Measurements from ENCODE around the gene ZNF451.

DNA sequence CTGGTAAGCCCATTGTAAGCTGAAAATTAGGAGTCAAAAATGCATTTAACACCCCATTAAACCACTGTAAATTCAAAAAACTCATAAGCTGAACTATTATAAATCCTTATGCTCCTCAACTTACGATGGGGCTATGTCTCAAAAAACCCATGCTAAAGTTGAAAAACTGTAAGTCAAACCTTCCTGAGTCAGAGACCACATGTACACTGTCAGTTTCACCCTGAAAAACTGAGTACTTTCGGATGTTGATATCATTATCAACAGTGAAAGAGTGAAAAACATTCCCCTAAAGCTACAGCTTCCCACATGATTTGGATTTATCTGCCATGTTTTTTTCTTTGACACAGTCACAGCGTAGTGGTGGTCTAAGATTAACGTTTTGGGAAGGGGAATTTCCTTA is 117.9 kb downstream of the ZNF451 start:
- TF ChIP-seq, protein P1, sequence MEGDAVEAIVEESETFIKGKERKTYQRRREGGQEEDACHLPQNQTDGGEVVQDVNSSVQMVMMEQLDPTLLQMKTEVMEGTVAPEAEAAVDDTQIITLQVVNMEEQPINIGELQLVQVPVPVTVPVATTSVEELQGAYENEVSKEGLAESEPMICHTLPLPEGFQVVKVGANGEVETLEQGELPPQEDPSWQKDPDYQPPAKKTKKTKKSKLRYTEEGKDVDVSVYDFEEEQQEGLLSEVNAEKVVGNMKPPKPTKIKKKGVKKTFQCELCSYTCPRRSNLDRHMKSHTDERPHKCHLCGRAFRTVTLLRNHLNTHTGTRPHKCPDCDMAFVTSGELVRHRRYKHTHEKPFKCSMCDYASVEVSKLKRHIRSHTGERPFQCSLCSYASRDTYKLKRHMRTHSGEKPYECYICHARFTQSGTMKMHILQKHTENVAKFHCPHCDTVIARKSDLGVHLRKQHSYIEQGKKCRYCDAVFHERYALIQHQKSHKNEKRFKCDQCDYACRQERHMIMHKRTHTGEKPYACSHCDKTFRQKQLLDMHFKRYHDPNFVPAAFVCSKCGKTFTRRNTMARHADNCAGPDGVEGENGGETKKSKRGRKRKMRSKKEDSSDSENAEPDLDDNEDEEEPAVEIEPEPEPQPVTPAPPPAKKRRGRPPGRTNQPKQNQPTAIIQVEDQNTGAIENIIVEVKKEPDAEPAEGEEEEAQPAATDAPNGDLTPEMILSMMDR (IDR thresholded peaks at IDR 0.05; ENCODE audit: low read depth, low read length) = no peak
- no peak for TF ChIP-seq EZH2phosphoT487 (IDR thresholded peaks at IDR 0.05; ENCODE audit: low read depth)
